ENCODE results near the gene BNIP3.
"Not testable (repeated sequence)": the region's sequence is repeated elsewhere in the genome, so short reads cannot be mapped to it uniquely, and the experiment has no call there.

BNIP3 gene

DNA sequence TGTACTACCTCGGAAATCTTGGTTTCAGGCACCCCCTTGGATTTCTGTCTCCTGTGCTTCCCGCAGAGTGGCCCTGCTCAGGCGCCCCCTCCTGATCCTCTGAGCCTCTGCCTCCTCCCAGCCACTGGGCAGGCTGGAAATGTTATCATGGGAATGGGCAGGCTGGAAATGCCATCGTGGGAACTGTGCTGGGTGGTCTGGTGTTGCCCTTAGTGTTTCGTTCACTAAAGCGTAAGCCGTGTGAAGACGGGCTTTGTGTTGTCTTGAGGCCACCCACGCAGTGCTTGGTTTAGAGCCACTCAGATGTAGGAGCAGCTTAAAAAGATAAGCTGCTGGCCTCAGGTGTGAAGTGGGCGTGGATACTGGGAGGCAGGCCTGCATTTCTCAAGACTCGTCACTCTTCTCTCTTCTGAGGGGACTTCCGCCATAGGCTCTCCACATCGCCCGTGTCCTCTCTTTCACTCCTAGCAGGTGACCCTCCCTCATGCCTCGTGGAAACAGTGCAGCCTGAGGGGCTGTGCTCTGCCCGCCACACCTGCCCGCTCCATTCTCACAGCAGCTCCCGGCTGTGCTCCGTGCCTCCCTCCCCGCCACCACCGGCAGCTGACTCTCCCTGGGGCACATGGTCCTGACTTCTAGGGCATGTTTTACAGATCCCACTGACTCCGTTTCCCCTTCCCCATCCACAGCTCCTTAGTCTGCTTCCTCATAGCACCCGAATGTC lies 52.4 kb downstream of the BNIP3 start:
- no peak for DNase-seq (ENCODE audit: low spot score)

- no peak for DNase-seq (ENCODE audit: low spot score)
Observed at GRCh38 chr10:131928248-131929095, 53.3 kb downstream of the BNIP3 start.

DNA sequence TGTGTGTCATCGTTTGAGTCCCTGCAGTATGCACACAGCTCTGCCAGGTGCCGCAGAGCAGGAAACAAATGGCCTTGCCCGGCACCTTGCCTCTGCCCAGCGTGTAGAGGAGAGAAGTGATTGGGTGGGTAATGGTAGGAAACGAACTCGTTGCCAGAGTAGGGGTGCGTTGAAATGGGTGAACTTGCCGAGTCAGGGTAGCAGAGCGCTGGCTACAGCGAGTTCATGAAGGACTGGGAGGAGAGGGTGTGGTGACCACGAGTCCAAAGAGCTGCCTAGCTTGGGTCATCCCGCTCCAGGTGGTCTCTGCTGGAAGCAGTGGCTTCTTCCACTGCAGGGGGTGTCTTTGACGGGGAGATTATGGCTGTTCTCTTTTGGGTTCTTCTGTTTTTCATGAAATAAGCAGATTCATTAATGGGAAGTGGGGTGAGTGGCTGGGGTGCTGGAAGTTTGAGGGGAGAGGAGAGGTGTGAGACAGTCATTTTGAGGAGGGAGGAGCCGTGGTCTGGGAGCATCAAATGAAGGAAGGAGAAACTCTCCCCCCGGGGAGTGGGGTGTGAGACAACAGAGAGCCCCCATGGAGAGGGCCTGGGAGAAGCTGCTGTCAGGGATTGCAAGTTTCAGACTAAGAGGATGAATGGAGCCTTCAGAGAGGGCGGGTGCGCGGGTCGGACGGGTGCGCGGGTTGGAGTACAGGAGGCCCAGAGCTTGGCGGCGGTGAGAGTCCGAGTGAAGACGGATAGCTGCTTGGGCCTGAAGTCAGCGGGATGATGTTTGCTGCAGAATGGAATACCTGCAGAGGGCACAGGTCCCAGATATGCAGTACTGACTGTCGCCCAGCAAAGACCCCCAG lies 54.8 kb downstream of the BNIP3 start:
- no peak for DNase-seq (ENCODE audit: low spot score)

DNA sequence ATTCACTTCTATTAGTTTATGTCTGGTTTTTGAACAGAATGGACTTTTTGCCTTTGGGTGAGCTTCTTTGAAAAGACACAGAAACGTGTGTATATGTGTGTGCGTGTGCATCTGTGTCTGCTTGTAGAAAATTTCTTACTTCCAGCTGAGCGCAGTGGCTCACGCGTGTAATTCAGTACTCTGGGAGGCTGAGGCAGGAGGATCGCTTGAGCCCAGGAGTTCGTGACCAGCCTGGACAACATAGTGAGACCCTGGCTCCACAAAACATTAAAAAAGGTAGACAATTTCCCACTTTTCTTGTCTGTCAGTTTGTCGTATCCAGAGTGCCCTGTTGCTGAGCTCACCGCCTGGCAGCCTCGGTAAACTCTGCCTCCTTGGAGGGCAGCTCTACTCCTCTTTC lies 55.5 kb downstream of the BNIP3 start:
- DNase-seq (ENCODE audit: low spot score), result no peak

- no peak for DNase-seq (ENCODE audit: low spot score)
Observed at GRCh38 chr10:131925716-131926115, 56.0 kb downstream of the BNIP3 start.

DNA sequence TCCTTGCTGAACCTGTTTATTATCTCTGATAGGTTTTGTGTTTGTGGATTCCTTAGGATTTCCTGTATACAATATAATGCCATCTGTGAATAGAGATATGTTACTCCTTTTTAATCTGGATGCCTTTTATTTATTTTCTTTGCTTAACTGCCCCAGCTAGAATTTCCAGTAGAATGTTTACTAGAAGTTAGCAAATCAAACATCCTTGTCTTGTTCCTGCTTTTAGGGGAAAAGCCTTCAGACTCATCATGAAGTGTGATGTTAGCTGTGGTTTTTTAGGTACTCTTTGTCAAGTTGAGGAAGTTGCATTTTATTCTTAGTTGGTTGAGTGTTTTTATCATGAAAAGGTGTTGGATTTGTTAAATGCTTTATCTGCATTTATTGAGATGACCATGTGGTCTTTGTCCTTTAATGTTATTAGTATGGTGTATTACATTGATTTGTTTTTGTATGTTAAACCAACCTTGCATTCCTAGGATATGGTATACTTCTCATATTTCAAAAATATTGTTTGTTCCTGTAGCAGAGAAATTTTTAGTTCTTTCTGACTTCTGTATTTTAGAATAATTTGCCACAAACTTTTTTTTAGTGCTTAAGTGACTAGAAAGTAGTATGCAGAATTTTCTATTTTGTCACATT lies 56.6 kb downstream of the BNIP3 start:
- DNase-seq (ENCODE audit: low spot score), result no peak

DNA sequence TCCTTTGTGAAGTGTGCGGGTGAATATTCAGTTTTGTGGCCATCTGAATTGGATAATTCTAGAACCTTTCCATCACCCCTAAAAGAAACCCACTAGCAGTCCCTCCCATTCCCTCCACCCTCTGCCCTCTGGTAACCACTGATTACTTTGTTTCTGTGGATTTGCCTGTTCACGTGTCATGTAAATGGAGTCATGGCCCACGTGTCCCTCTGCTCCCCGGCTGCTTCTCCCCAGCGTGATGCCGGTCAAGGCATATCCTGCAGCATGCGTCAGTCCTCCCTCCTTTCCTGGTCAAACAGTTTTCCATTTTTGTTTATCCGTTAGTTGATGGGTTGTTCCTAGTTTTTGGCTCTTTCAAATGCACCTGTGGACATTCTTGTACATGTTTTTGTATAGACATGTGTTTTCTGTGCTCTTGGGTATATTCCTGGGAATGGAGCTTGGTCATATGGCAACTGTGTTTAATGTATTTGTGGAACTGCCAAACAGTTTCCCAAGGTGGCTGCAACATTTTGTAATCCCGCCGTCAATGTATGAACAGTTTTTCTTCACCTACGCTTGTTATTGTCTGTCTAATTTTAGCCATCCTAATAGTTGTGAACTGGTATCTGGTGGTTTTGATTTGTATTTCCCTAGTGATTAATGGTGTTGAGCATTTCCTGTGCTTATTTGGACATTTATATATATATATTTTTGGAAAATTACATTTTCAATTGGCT lies 58.5 kb downstream of the BNIP3 start:
- no peak for DNase-seq (ENCODE audit: low spot score)

DNA sequence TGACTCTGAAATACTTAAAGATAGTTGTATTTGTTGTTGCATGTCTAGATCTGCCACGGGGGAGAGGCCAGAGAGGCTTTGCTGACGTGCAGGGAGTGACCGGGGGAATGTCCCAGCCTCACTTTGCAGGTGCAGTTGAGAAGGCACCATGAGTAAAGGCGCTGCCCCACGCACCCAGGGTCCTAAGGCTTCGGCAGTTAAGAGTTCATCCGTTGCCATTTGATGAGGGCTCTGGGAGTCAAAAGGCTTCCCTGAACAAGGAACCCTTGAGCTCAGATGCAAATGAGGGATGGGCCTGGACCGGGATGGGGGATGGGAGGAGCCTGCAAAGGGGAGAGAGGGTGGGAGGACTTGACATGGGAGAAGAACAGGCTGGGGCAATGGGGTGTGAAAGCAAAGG lies 60.5 kb downstream of the BNIP3 start:
- no peak for DNase-seq (ENCODE audit: low spot score)

- no peak for DNase-seq (ENCODE audit: low spot score)
Observed at GRCh38 chr10:131920693-131921092, 61.0 kb downstream of the BNIP3 start.

- no peak for DNase-seq (ENCODE audit: low spot score)
Observed at GRCh38 chr10:131920151-131920550, 61.6 kb downstream of the BNIP3 start.

- not testable (repeated sequence) for DNase-seq (ENCODE audit: low spot score)
Observed at GRCh38 chr10:131919461-131919860, 62.3 kb downstream of the BNIP3 start.
